DMS114 treated with DMSO at 0.1 percent for 48 hours (cell line): Measurements from ENCODE around the gene DLK2.

Experiments used
- DNase-seq: peaks from one replicate; lab custom pipeline; 2025; ENCODE audit not compliant: unreplicated experiment; lab: John Stamatoyannopoulos, UW

Gene DLK2

GRCh38 chr6:43454290-43454695 is 1.1 kb downstream of the DLK2 start:
- no peak for DNase-seq

- no peak for DNase-seq
These were observed 1.5 kb downstream of the DLK2 start for GRCh38 chr6:43453831-43454230.

- DNase-seq: no peak
These were observed 2.5 kb downstream of the DLK2 start for GRCh38 chr6:43452896-43453295.

- no peak for DNase-seq
These were observed 3.4 kb downstream of the DLK2 start for GRCh38 chr6:43451939-43452338.

GRCh38 chr6:43451348-43451747 is 4.0 kb downstream of the DLK2 start:
- no peak for DNase-seq

GRCh38 chr6:43450699-43451131 is 4.6 kb downstream of the DLK2 start:
- DNase-seq: no peak

GRCh38 chr6:43448916-43449315 is 6.4 kb downstream of the DLK2 start:
- DNase-seq: no peak

GRCh38 chr6:43447604-43448003 is 7.7 kb downstream of the DLK2 start:
- DNase-seq: no peak

GRCh38 chr6:43445576-43445975 is 9.8 kb downstream of the DLK2 start:
- no peak for DNase-seq

- DNase-seq: no peak
These were observed 10.8 kb downstream of the DLK2 start for GRCh38 chr6:43444582-43444981.

GRCh38 chr6:43444036-43444435 is 11.3 kb downstream of the DLK2 start:
- DNase-seq: no peak

GRCh38 chr6:43442935-43443334 is 12.4 kb downstream of the DLK2 start:
- DNase-seq: no peak

- DNase-seq: no peak
These were observed 17.6 kb downstream of the DLK2 start for GRCh38 chr6:43437700-43438099.

- DNase-seq: no peak
These were observed 18.6 kb downstream of the DLK2 start for GRCh38 chr6:43436577-43437282.

GRCh38 chr6:43435682-43436437 is 19.5 kb downstream of the DLK2 start:
- no peak for DNase-seq

- no peak for DNase-seq
These were observed 20.4 kb downstream of the DLK2 start for GRCh38 chr6:43434943-43435342.

- no peak for DNase-seq
These were observed 21.1 kb downstream of the DLK2 start for GRCh38 chr6:43434001-43434840.

- no peak for DNase-seq
These were observed 22.2 kb downstream of the DLK2 start for GRCh38 chr6:43433148-43433547.

- DNase-seq: no peak
These were observed 23.1 kb downstream of the DLK2 start for GRCh38 chr6:43432009-43432945.

- DNase-seq: no peak
These were observed 26.5 kb downstream of the DLK2 start for GRCh38 chr6:43428874-43429273.
